GM19438 (cell line): ENCODE data around the gene CADM4.
A peak's percentile ranks its signal among the peaks of the same experiment; 100 is the strongest.
"Not testable (repeated sequence)": the region's sequence is repeated elsewhere in the genome, so short reads cannot be mapped to it uniquely, and the experiment has no call there.

ENCODE experiments used
- ATAC-seq: cut with Tn5 transposase; IDR thresholded peaks from one replicate; pipeline ENCODE4 v1.9.1; 2021; ENCODE audit warnings: low read depth; ENCODE audit not compliant: unreplicated experiment

CADM4 gene

GRCh38 chr19:43610493-43610892, 29.2 kb downstream of the CADM4 start:
- ATAC-seq: no peak

- ATAC-seq: no peak
Observed at GRCh38 chr19:43609872-43610271, 29.8 kb downstream of the CADM4 start.

- ATAC-seq: no peak
Observed at GRCh38 chr19:43607238-43608205, 32.1 kb downstream of the CADM4 start.

- no peak for ATAC-seq
Observed at GRCh38 chr19:43606569-43607229, 33.0 kb downstream of the CADM4 start.

- no peak for ATAC-seq
Observed at GRCh38 chr19:43605875-43606568, 33.6 kb downstream of the CADM4 start.

- not testable (repeated sequence) for ATAC-seq
Observed at GRCh38 chr19:43600326-43600725, 39.3 kb downstream of the CADM4 start.

GRCh38 chr19:43599635-43600295, 39.9 kb downstream of the CADM4 start:
- ATAC-seq: no peak

GRCh38 chr19:43598445-43599240, 41.0 kb downstream of the CADM4 start:
- ATAC-seq: no peak

GRCh38 chr19:43597876-43598275, 41.8 kb downstream of the CADM4 start:
- ATAC-seq: no peak

- ATAC-seq: no peak
Observed at GRCh38 chr19:43596842-43597461, 42.7 kb downstream of the CADM4 start.

GRCh38 chr19:43595999-43596841, 43.4 kb downstream of the CADM4 start, which contains the start of the genes IRGQ and ZNF576:
Gene IRGQ (minus strand): TSS chr19:43596134. CDS start chr19:43595338, 796 bp downstream.
Gene ZNF576 (plus strand): TSS chr19:43596595. CDS start chr19:43597109, 514 bp downstream.
- ATAC-seq: peak; percentile 79

- ATAC-seq: no peak
Observed at GRCh38 chr19:43595605-43595998, 44.0 kb downstream of the CADM4 start.

GRCh38 chr19:43594710-43595604, 44.7 kb downstream of the CADM4 start:
- no peak for ATAC-seq

- ATAC-seq: no peak
Observed at GRCh38 chr19:43594081-43594697, 45.5 kb downstream of the CADM4 start.

- no peak for ATAC-seq
Observed at GRCh38 chr19:43592800-43593350, 46.8 kb downstream of the CADM4 start.

- no peak for ATAC-seq
Observed at GRCh38 chr19:43591904-43592772, 47.5 kb downstream of the CADM4 start.
